HG03097 (cell line): ENCODE data around the gene DNAH8.

Experiments
- ATAC-seq: cut with Tn5 transposase; IDR thresholded peaks from one replicate; pipeline ENCODE4 v1.9.1; 2021; ENCODE audit not compliant: unreplicated experiment, low FRiP score

DNAH8 gene, protein sequence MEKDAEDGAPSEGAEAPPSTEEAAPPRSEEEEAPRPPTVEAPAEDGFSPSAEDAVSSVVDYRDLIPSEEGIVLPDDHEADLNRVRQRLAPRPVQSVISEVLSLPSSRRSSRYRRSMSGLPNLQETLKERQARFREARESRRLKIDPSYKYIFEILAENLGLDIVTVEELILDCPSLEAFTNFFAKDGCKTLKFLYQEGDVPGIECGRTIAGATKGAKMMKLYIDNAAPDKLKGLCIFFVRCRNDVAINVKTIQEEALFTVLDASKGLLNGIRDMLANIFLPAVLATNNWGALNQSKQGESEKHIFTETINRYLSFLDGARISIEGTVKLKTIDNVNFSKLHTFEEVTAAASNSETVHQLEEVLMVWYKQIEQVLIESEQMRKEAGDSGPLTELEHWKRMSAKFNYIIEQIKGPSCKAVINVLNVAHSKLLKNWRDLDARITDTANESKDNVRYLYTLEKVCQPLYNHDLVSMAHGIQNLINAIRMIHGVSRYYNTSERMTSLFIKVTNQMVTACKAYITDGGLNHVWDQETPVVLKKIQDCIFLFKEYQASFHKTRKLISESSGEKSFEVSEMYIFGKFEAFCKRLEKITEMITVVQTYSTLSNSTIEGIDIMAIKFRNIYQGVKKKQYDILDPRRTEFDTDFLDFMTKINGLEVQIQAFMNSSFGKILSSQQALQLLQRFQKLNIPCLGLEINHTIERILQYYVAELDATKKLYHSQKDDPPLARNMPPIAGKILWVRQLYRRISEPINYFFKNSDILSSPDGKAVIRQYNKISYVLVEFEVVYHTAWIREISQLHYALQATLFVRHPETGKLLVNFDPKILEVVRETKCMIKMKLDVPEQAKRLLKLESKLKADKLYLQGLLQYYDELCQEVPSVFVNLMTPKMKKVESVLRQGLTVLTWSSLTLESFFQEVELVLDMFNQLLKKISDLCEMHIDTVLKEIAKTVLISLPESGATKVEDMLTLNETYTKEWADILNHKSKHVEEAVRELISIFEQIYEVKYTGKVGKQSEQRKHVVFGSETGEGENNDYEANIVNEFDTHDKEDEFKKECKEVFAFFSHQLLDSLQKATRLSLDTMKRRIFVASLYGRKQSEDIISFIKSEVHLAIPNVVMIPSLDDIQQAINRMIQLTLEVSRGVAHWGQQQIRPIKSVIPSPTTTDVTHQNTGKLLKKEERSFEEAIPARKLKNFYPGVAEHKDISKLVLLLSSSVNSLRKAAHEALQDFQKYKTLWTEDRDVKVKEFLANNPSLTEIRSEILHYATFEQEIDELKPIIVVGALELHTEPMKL (N-terminal part only)

GRCh38 chr6:38715016-38715689, at the start of gene DNAH8:
DNAH8 (plus strand) TSS chr6:38715311; CDS start chr6:38722810, 7,499 bp downstream.
- ATAC-seq = no peak

- ATAC-seq = peak; percentile 72
Observed at GRCh38 chr6:38671885-38672467, 43.1 kb upstream of the DNAH8 start.

DNA sequence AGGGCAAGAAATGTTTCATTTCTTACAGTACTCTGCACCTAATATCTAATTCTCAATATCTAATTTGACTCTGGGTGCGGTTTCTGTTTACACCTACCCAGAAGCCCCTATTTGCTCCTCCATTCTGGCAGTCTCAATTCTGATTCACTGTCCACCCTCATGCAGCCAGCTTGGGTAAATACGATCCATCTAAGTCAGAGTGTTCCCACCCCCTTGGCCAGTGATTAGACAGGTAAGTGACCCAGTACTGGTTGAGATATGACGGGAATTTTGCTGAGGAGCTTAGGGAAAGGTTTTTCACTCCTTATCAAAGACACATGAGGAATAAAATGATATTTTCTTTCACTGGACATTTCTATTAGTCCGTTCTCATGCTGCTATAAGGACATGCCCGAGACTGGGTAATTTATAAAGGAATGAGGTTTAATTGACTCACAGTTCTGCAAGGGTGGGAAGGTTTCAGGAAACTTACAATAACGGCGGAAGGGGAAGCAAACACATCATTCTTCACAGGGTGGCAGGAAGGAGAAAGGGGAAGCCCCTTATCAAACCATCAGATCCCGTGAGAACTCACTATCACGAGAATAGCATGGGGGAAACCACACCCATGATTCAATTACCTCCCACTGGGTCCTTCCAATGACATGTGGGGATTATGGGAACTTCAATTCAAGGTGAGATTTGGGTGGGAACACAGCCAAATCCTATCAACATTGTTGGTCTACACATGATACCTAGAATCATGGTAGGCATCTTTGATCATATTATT, 41.5 kb upstream of the DNAH8 start:
- ATAC-seq = no peak

DNA sequence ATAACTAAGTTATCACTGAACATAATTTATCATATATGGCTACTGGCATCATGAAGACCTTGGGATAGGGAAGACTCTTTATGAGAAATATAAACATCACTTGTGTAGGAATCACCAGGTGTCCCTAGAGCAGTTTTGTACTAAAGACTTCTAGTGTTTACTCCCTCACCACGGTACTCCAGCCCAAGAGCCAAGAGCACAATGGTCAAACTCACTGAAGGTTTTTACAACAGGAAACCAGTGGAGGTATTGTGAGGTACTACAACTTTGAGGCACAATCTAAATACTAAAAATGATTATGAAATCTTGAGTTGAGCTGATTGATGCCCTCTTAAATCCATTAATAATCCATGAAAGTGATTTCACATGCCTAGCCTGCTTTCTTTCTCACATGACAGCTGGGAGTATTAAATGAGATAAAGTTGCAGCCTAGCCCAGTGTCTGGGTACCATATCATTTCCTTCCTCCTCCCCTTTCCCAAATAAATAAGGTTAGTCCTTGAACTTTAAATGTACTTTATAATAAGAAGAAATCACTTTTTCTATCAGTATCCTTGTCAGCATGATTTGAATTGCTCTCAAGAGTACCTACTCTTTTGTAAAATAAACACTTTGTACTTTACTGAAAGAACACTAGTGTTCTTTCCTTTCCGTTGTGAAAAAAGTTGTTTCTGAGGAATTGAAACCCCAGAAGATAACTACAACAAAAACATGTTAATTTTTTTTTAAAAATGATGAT, 38.7 kb upstream of the DNAH8 start:
- no peak for ATAC-seq

DNA sequence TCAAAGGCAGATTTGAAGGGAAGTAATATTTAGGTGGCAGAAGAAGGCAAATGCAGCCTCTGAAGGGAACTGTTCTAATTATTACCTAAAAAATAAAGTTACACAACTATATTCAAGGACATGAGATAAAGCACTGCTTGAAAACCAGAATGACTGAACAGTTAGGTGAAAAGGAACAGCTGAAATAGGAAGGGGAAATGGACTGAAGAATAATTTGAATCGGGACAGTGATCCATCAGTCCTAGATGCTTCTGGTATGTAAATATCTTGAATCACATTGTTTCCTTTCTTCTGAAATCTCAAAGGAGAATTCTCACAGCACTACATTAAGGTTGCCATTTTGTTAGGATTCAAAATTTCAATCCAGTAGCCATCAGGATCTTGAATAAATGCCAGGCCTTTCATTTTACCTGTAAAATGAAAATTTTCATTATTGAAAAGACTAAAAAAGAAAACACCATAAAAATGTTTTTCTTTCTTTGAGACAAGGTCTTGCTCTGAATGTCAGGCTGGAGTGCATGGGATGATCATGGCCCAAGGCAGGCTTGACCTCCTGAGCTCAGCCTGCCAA, 38.1 kb upstream of the DNAH8 start:
- ATAC-seq = no peak

GRCh38 chr6:38678178-38678760, 36.8 kb upstream of the DNAH8 start:
- no peak for ATAC-seq

GRCh38 chr6:38679668-38680067, 35.4 kb upstream of the DNAH8 start:
- no peak for ATAC-seq

DNA sequence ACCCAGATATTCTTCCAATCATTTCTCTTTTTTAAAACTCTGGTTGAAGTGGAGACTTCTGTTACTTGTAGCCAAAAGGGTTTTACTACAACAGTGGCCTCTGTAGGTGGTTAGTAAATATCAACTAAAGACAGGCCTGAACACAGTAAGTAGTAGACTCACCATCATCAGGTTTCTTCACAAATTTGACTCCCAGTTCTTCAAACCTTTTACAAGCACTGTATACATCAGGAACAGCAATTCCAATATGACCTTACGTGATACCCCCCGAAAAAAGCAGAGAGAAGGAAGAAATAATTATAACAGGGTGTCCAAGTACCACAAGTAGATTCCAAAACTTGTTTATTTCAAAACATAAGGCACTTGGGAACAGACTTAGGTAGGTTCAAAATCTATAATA, 33.3 kb upstream of the DNAH8 start:
- ATAC-seq = no peak

DNA sequence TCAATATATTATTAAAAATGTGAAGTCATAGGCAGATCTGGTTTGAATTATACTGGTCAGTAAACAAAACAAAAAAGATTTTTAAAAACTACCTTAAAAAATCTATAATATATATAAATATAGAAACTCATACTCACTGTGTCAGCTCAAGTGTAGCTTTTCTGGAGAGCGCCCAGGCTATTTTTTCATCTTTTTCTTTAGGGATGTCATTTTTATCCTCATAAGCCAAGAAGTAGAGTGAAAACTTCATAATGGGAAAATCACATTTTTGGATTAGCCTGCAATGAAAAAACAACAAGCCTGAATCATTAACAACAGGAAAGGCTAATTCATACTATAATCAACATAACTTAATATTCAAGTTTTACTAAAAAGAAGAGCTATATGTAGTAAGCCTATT, 30.9 kb upstream of the DNAH8 start:
- ATAC-seq = no peak

DNA sequence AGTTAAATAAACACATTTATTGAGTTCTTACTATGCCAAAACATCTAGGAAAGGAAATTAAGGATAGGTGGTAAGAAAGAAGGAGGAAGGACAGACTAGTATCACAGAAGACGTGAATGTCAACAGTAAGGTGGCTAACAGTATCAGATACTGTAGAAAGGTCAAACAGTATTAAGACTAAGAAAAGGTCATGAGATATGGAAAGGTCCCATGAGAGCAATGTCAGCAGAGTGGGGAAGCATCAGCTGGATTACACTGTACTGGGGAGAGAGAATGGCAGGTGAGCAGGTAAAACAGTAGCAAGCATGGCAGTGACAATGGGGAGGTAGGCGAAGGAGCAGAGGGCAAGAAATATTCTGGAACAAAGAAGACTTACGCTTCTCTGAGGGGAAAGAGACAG, 30.2 kb upstream of the DNAH8 start:
- no peak for ATAC-seq

DNA sequence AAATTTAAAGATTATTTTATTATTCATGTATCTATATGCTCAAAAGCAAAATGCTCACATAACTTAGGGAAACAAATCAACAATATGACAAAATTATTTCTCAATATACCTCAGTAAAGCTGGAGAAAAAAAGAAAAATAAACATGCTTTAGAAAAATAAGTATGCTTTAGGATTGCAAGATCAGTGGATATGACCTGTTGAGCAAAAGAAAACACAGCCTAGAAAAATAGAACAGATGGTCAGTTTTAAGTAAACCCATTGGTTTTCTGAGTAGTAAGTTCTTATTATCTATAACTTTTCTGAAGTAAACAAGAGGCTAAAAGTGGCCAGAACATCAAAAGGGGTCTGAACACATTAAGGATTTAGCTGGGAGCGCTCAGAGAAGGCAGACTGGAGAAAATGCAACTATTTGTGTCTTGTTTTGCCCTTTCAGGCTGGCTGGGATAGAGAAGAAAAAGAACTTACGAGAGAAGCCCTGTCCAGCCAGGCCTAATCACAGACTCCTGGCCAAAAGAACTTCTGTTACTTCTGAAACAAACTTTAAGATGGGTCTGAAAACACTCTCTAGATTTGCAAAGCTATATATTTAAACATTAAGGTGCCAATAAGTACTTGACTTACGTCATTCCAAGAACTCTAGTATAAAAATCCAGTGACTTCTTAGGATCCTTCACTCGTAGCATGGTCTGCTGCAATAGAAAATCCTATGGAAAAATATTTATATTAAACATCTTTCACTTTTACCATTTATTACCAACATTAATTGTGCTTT, 28.7 kb upstream of the DNAH8 start:
- ATAC-seq = no peak

GRCh38 chr6:38687043-38687353, 28.1 kb upstream of the DNAH8 start:
- no peak for ATAC-seq

DNA sequence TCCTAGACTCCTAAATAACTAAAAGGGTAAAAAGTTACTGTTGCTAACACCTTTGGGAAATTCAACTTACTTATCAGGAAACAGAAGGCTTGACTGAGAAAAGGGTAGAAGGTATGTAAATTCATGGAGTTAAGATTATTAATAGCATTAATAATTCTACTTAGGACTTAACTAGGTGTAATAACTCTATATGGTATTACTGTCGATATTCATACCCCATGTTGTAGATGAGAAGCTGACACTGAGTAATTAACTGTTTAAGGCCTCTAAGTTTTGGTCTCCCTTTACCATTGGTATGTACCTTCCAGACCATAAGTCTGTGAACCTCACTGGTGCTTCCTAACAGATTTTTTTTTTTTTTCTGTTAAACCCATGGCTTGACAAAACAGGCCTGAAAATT, 27.6 kb upstream of the DNAH8 start:
- no peak for ATAC-seq

DNA sequence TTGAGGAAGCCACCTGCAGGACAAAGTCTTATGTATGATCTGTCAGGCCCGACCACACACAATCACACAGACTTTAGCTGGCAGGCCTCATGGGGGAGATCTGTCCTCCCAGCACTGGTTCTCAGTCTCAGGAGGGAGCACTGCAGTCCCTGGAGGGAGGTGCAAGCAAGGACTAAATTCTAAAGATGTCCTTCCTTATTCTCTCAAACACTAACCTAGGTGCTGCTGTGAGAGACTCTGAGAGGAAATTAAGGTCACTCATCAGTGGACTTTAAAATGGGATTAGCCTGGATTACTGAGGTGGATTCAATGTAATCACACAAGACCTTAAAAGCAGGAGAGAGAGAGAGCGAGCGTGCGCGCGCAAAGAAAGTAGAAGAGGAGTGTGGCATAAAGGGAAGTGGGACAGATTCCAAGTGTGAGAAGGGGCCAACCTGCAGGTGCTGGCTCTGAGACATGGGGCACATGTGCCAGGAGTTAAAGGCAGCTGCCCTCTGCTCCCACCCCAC, 26.5 kb upstream of the DNAH8 start:
- no peak for ATAC-seq

GRCh38 chr6:38695227-38695900, 19.7 kb upstream of the DNAH8 start:
- no peak for ATAC-seq

- no peak for ATAC-seq
Observed at GRCh38 chr6:38695933-38696332, 19.2 kb upstream of the DNAH8 start.

DNA sequence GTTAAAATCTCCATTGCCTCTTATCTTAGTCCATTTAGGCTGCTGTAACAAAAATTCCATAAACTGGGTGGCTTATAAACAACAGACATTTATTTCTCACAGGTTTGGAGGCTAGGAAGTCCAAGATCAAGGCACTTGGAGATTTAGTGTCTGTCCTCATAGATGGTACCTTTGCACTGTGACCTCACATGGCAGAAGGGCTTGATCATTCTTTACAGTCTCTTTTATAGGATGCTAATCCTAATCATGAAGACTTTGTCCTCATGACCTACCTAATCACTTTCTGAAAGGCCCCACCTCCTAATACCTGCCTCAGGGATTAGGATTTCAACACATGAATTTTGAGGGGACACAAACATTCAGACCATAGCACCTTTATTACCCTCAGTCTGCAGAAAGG, 18.8 kb upstream of the DNAH8 start:
- no peak for ATAC-seq
